ENCODE results near the gene SAC3D1. TPM values are rescaled to one million over a fixed set of nuclear protein-coding genes. Genes with fewer than 3 reads are reported as not detected.

SAC3D1 gene
- total RNA-seq, 1 experiment from 2014 or later: 33.9 TPM

DNA sequence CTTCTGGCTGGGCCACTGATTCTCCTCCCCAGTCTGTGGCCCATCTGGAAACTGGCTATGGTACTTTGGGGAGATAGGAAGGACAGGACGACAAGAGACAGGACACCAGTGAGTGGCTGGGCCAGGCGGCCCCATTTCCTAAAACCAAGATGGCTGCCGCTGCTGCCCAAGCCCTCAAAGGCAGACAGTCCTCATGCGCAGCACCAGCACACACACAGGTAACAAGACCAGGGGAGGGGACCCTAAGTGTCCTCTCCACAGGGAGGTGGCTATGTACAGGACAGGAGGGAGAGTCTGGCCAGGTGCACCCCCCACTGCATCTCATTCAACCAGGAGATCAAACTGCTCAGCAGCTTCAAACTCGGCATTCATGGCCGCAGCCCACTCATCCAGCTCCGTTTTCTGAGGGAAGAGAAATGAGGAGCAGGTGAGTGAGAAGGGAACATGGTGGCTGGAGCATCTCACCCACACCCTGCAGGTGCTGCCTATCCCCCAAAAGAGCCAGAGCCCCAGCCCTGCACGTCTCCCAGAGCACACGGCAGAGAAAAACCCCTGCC is 37.9 kb downstream of the SAC3D1 start:
- H2AFZ ChIP-seq: no peak overlapping the region
- TF ChIP-seq CTCF (conservative IDR thresholded peaks at IDR 0.05) (no peak), EZH2 (IDR thresholded peaks at IDR 0.05; ENCODE audit: low read depth) (no peak)
- no TSS peak for BruUV-seq (replicated peaks)
- H3K79me2 ChIP-seq (ENCODE audit: low read depth): peaks cover 31% of the 10 kb centered on the region
- intact Hi-C loops (cut with micrococcal nuclease; ENCODE audit: unreplicated experiment): no loop called here
- no peak overlapping the region for H3K4me2 ChIP-seq
- peaks cover 8% of the 10 kb centered on the region for H3K4me1 ChIP-seq (replicated peaks; ENCODE audit: insufficient read depth)
- peak in 1 of 2 experiments; percentile 17 for DNase-seq
- no peaks in the 10 kb centered on the region for H3K9me3 ChIP-seq (ENCODE audit: insufficient read depth, low read depth)
- H3K9me2 ChIP-seq (ENCODE audit: insufficient read depth): no peaks in the 10 kb centered on the region
- POLR2A ChIA-PET (ENCODE audit: unreplicated experiment): no interaction called here
- CTCF ChIA-PET: interaction anchor here (0.7 kb wide), 1 partner anchor 22 kb away, joined by 5 read pairs; no protein-coding TSS in a partner anchor
- H3K4me3 ChIP-seq: no peak overlapping the region
- H3K36me3 ChIP-seq (ENCODE audit: low read depth): peaks cover 10% of the 10 kb centered on the region
- no peaks in the 10 kb centered on the region for H4K20me1 ChIP-seq (ENCODE audit: insufficient read depth)
- H3F3A ChIP-seq (ENCODE audit: insufficient read depth, low read depth): peaks cover 26% of the 10 kb centered on the region
- H3K27me3 ChIP-seq (ENCODE audit: insufficient read depth, low read depth): no peaks in the 10 kb centered on the region
- no peak overlapping the region for H3K27ac ChIP-seq

- Histone ChIP-seq H3K27me3 (ENCODE audit: insufficient read depth, low read depth) (no peaks in the 10 kb centered on the region), H3K9me2 (ENCODE audit: insufficient read depth) (no peaks in the 10 kb centered on the region), H3K36me3 (ENCODE audit: low read depth) (peaks cover 20% of the 10 kb centered on the region), H3K4me3 (peak overlapping the region; percentile 82), H4K20me1 (ENCODE audit: insufficient read depth) (no peaks in the 10 kb centered on the region), H3F3A (ENCODE audit: insufficient read depth, low read depth) (peaks cover 9% of the 10 kb centered on the region), H3K79me2 (ENCODE audit: low read depth) (peaks cover 49% of the 10 kb centered on the region), H3K9me3 (ENCODE audit: insufficient read depth, low read depth) (no peaks in the 10 kb centered on the region), H2AFZ (peak overlapping the region; percentile 90), H3K27ac (peak overlapping the region; percentile 82; the same call in 1 of the 2 replicates), H3K4me1 (replicated peaks; ENCODE audit: insufficient read depth) (peaks cover 17% of the 10 kb centered on the region), H3K4me2 (peak overlapping the region; percentile 93)
- DNase-seq: peak in 1 of 2 experiments; percentile 2
- ChIA-PET POLR2A (ENCODE audit: unreplicated experiment) (no interaction called here), CTCF (no interaction called here)
- TSS peak; percentile 41 for BruUV-seq (replicated peaks)
- intact Hi-C loops (cut with micrococcal nuclease; ENCODE audit: unreplicated experiment): loop anchor here (5.0 kb wide), 1 partner anchor 41 kb away; the partner anchor contains the start of gene SAC3D1
- no peak for TF ChIP-seq CTCF (conservative IDR thresholded peaks at IDR 0.05)
- no peak for TF ChIP-seq EZH2 (IDR thresholded peaks at IDR 0.05; ENCODE audit: low read depth)
Observed at GRCh38 chr11:65083134-65083833, 42.3 kb downstream of the SAC3D1 start.

DNA sequence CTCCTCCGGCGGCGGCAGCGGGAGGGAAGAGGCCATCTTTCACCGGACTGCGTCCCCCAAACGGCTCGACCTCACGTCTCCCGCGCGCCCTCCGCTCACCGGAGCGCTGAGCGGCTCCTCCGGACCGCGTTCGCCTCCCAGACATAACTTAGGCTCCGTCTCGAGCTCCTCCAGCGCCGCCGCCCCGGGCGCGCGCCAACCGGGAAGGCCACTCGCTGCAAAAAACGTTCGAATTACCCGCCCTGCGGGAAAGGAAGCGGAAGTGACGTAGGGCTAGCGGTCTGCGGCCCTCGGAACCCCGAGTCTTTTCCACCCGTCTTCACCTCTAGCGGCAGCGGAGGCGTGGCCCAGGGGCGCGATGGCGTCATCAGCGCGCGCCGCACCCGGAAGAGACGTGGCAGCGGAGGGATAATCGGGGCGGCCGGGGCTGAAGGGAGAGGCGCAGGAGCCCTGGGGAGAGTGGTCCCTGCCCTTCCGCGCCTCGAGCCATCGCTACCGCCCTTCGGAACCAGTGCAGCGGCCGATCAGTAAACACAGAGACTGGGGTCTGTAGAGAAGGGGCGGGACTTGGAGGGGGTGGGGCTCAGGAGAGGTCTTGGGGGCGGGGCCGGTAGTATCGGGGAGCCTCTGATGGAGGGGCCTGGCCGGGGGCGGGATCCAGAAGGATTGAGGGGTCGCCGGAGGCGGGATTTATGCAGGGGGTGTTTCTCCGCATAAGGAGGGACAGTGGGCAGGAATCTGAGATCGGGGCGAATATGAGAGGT is 43.0 kb downstream of the SAC3D1 start, which contains the start of the genes CDCA5 and ZFPL1:
TSS of gene CDCA5 (minus strand) at position 207 of the 764 bp plus-strand sequence. CDS start at position 145, 62 bp downstream.
TSS of gene ZFPL1 (plus strand) at position 389 of the 764 bp plus-strand sequence. CDS start 477 bp downstream, outside the sequence.
- intact Hi-C loops (cut with micrococcal nuclease; ENCODE audit: unreplicated experiment): loop anchor here (1.0 to 5.0 kb wide), 2 partner anchors 12 to 42 kb away; partner anchors contain the start of genes SAC3D1 and VPS51
- peak within 1 kb of the TSS; percentile 82 for H3K27ac ChIP-seq
- peak within 1 kb of the TSS; percentile 90 for H2AFZ ChIP-seq
- no peaks in the 10 kb centered on the region for H3K9me3 ChIP-seq (ENCODE audit: insufficient read depth, low read depth)
- H4K20me1 ChIP-seq (ENCODE audit: insufficient read depth): no peaks in the 10 kb centered on the region
- peaks cover 20% of the 10 kb centered on the region for H3K36me3 ChIP-seq (ENCODE audit: low read depth)
- peak within 1 kb of the TSS; percentile 82 for H3K4me3 ChIP-seq
- H3K4me1 ChIP-seq (replicated peaks; ENCODE audit: insufficient read depth): peaks cover 17% of the 10 kb centered on the region
- TF ChIP-seq CTCF (conservative IDR thresholded peaks at IDR 0.05) (no peak), EZH2 (IDR thresholded peaks at IDR 0.05; ENCODE audit: low read depth) (no peak)
- DNase-seq: peak; percentile 89 to 97
- H3K79me2 ChIP-seq (ENCODE audit: low read depth): peaks cover 49% of the 10 kb centered on the region
- H3K27me3 ChIP-seq (ENCODE audit: insufficient read depth, low read depth): no peaks in the 10 kb centered on the region
- H3K9me2 ChIP-seq (ENCODE audit: insufficient read depth): no peaks in the 10 kb centered on the region
- no TSS peak for BruUV-seq (replicated peaks)
- CTCF ChIA-PET: no interaction called here
- peak within 1 kb of the TSS; percentile 93 for H3K4me2 ChIP-seq
- POLR2A ChIA-PET (ENCODE audit: unreplicated experiment): no interaction called here
- peaks cover 7% of the 10 kb centered on the region for H3F3A ChIP-seq (ENCODE audit: insufficient read depth, low read depth)

All from PC-9 (cell line).